K562 (cell line): Measurements from ENCODE around the gene EDA. TPM values are rescaled to one million over a fixed set of nuclear protein-coding genes. Genes with fewer than 3 reads are reported as not detected.

Experiments
- HNRNPH1 ChIP-seq: fragments of 200-400 bp; formaldehyde crosslinking; optimal IDR thresholded peaks from 2 replicates; pipeline ENCODE3; 2017; ENCODE audit warnings: low read depth, mild to moderate bottlenecking, low read length, moderate library complexity
- NCOR1 ChIP-seq: fragments of 450-650 bp; IDR thresholded peaks from 2 replicates; pipeline ENCODE4 v1.6.1; 2016; ENCODE audit warnings: mild to moderate bottlenecking, moderate library complexity
- NR1H2 ChIP-seq: sonication (generic); formaldehyde crosslinking; IDR thresholded peaks from 2 replicates; pipeline ENCODE4 v1.4.0; 2020; ENCODE audit warnings: mild to moderate bottlenecking, missing genetic modification reagents
- SNIP1 ChIP-seq: fragments of 450-650 bp; IDR thresholded peaks from 2 replicates; pipeline ENCODE4 v1.7.1; 2017; ENCODE audit warnings: low read depth, mild to moderate bottlenecking
- polyA plus RNA-seq, 8 experiments: library from polyadenylated mRNA; depleted of rRNA in 4 of 8; stranded (reverse) in 5 of 8; unstranded in 3 of 8; fragments of >200 nt; fragmentation: Nextera tagmentation in 2 of 8; fragmentation: Illumina TruSeq in 1 of 8; extraction: Ambion mirVana in 2 of 8; extraction: Trizol in 1 of 8; gene quantifications; 2 replicates each; pipeline versions ENCODE4 v1.2.1 to v1.2.3, GENCODE V29; 2011 to 2014; ENCODE audit warnings: inconsistent platforms in 1 of 8, missing spikeins in 1 of 8
- total RNA-seq, 7 experiments: library from RNA; depleted of rRNA in 6 of 7; stranded (reverse); fragments of >200 nt in 6 of 7; fragmentation: Illumina TruSeq in 2 of 7; extraction: Trizol in 2 of 7; gene quantifications; 2 replicates each; pipeline versions ENCODE4 v1.2.1 to v1.2.3, GENCODE V29; 2011 to 2021; ENCODE audit warnings: low replicate concordance in 1 of 7
- TF ChIP-seq, protein P1 (sequence below): fragments of 250-450 bp; sonication (Bioruptor Pico); IDR thresholded peaks from 2 replicates; pipeline ENCODE4 v1.8.0; 2021; ENCODE audit warnings: moderate library complexity, mild to moderate bottlenecking, inconsistent platforms
- TF ChIP-seq, protein P2 (sequence below): fragments of 450-650 bp; IDR thresholded peaks from 2 replicates; pipeline ENCODE4 v1.6.1; 2016; ENCODE audit warnings: mild to moderate bottlenecking, moderate library complexity

The EDA gene
- total and polyA plus RNA-seq, 9 of the 15 experiments (the other 6 are each of a cell fraction or from before 2014, with no cell fraction given), result 0.03 to 0.40 (median 0.07) TPM

DNA sequence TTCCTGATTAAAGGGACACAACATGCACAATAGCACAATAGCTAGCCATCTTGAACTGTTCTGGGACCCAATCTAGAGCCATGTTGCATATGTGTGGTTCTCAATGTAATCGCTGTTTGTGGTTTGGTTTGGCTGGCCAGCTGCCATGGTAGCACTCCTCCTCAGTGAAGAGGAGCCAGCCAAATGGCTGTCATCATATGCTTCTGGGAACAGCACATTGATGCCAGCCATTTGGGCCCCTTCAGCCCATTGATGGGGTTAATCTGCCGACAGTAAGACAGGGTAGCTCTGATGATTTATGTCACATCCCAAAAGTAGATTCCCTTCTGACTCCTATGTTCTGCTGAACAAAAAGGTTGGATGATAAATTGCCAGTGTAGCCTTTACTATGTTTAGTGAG is 385.4 kb downstream of the EDA start (continued):
- TF ChIP-seq, protein P1, sequence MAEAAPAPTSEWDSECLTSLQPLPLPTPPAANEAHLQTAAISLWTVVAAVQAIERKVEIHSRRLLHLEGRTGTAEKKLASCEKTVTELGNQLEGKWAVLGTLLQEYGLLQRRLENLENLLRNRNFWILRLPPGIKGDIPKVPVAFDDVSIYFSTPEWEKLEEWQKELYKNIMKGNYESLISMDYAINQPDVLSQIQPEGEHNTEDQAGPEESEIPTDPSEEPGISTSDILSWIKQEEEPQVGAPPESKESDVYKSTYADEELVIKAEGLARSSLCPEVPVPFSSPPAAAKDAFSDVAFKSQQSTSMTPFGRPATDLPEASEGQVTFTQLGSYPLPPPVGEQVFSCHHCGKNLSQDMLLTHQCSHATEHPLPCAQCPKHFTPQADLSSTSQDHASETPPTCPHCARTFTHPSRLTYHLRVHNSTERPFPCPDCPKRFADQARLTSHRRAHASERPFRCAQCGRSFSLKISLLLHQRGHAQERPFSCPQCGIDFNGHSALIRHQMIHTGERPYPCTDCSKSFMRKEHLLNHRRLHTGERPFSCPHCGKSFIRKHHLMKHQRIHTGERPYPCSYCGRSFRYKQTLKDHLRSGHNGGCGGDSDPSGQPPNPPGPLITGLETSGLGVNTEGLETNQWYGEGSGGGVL, result no peak
- TF ChIP-seq NR1H2 (CRISPR knock-in tag), result no peak
- TF ChIP-seq SNIP1, result no peak
- TF ChIP-seq, protein P2, sequence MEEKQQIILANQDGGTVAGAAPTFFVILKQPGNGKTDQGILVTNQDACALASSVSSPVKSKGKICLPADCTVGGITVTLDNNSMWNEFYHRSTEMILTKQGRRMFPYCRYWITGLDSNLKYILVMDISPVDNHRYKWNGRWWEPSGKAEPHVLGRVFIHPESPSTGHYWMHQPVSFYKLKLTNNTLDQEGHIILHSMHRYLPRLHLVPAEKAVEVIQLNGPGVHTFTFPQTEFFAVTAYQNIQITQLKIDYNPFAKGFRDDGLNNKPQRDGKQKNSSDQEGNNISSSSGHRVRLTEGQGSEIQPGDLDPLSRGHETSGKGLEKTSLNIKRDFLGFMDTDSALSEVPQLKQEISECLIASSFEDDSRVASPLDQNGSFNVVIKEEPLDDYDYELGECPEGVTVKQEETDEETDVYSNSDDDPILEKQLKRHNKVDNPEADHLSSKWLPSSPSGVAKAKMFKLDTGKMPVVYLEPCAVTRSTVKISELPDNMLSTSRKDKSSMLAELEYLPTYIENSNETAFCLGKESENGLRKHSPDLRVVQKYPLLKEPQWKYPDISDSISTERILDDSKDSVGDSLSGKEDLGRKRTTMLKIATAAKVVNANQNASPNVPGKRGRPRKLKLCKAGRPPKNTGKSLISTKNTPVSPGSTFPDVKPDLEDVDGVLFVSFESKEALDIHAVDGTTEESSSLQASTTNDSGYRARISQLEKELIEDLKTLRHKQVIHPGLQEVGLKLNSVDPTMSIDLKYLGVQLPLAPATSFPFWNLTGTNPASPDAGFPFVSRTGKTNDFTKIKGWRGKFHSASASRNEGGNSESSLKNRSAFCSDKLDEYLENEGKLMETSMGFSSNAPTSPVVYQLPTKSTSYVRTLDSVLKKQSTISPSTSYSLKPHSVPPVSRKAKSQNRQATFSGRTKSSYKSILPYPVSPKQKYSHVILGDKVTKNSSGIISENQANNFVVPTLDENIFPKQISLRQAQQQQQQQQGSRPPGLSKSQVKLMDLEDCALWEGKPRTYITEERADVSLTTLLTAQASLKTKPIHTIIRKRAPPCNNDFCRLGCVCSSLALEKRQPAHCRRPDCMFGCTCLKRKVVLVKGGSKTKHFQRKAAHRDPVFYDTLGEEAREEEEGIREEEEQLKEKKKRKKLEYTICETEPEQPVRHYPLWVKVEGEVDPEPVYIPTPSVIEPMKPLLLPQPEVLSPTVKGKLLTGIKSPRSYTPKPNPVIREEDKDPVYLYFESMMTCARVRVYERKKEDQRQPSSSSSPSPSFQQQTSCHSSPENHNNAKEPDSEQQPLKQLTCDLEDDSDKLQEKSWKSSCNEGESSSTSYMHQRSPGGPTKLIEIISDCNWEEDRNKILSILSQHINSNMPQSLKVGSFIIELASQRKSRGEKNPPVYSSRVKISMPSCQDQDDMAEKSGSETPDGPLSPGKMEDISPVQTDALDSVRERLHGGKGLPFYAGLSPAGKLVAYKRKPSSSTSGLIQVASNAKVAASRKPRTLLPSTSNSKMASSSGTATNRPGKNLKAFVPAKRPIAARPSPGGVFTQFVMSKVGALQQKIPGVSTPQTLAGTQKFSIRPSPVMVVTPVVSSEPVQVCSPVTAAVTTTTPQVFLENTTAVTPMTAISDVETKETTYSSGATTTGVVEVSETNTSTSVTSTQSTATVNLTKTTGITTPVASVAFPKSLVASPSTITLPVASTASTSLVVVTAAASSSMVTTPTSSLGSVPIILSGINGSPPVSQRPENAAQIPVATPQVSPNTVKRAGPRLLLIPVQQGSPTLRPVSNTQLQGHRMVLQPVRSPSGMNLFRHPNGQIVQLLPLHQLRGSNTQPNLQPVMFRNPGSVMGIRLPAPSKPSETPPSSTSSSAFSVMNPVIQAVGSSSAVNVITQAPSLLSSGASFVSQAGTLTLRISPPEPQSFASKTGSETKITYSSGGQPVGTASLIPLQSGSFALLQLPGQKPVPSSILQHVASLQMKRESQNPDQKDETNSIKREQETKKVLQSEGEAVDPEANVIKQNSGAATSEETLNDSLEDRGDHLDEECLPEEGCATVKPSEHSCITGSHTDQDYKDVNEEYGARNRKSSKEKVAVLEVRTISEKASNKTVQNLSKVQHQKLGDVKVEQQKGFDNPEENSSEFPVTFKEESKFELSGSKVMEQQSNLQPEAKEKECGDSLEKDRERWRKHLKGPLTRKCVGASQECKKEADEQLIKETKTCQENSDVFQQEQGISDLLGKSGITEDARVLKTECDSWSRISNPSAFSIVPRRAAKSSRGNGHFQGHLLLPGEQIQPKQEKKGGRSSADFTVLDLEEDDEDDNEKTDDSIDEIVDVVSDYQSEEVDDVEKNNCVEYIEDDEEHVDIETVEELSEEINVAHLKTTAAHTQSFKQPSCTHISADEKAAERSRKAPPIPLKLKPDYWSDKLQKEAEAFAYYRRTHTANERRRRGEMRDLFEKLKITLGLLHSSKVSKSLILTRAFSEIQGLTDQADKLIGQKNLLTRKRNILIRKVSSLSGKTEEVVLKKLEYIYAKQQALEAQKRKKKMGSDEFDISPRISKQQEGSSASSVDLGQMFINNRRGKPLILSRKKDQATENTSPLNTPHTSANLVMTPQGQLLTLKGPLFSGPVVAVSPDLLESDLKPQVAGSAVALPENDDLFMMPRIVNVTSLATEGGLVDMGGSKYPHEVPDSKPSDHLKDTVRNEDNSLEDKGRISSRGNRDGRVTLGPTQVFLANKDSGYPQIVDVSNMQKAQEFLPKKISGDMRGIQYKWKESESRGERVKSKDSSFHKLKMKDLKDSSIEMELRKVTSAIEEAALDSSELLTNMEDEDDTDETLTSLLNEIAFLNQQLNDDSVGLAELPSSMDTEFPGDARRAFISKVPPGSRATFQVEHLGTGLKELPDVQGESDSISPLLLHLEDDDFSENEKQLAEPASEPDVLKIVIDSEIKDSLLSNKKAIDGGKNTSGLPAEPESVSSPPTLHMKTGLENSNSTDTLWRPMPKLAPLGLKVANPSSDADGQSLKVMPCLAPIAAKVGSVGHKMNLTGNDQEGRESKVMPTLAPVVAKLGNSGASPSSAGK, result no peak
- TF ChIP-seq NCOR1, result no peak
- no peak for TF ChIP-seq HNRNPH1
